GM18511 (cell line): ENCODE results near the gene PIGR.
A peak's percentile ranks its signal among the peaks of the same experiment; 100 is the strongest.

ENCODE experiments used
- ATAC-seq: cut with Tn5 transposase; IDR thresholded peaks from one replicate; pipeline ENCODE4 v1.9.1; 2021; ENCODE audit warnings: mild to moderate bottlenecking, moderate library complexity; ENCODE audit not compliant: unreplicated experiment

The PIGR gene, protein sequence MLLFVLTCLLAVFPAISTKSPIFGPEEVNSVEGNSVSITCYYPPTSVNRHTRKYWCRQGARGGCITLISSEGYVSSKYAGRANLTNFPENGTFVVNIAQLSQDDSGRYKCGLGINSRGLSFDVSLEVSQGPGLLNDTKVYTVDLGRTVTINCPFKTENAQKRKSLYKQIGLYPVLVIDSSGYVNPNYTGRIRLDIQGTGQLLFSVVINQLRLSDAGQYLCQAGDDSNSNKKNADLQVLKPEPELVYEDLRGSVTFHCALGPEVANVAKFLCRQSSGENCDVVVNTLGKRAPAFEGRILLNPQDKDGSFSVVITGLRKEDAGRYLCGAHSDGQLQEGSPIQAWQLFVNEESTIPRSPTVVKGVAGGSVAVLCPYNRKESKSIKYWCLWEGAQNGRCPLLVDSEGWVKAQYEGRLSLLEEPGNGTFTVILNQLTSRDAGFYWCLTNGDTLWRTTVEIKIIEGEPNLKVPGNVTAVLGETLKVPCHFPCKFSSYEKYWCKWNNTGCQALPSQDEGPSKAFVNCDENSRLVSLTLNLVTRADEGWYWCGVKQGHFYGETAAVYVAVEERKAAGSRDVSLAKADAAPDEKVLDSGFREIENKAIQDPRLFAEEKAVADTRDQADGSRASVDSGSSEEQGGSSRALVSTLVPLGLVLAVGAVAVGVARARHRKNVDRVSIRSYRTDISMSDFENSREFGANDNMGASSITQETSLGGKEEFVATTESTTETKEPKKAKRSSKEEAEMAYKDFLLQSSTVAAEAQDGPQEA

DNA sequence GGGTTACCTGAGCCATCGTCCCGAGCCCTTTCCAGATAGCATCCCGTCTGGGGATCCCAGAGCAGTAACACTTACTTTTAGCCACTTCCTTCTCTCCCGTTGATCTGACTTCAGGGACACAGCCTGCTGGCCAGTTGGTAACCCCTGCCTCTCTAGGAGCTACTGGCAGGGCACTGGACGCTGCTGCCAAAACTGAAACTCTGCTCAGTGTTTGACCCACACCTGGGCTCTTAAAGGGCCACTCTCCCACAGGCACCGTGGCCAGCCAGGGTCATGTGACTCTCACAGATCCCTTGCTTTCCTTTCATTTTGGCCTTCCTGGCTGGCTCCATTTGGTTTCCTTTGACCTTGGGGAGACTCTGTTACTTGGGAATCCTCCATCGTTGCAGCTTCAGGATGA, at the start of gene PIGR:
TSS of gene PIGR (minus strand) at position 206 of the 400 bp plus-strand sequence. CDS start 5,935 bp downstream, outside the sequence.
- no peak for ATAC-seq

GRCh38 chr1:206992790-206993189, 46.5 kb upstream of the PIGR start:
- no peak for ATAC-seq

GRCh38 chr1:206987873-206988272, 41.6 kb upstream of the PIGR start:
- no peak for ATAC-seq

GRCh38 chr1:206986885-206987284, 40.6 kb upstream of the PIGR start:
- no peak for ATAC-seq

DNA sequence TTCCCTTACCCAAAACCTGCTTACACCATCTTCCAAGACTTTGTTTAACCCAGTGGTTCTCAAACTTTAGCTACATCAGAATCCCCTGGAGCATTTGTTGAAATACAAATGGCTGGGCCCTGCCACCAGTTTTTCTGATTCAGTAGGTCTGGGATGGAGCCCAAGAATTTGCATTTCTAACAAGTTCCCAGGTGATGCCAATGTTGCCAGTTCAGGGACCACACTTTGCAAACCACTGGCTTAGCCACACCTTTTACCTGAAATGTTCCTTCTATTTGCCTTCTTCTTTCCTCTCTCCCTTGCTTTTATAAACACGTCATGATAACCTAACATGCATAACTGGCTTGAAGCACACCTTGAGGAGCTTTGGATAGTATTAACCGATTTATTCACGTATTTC, 40.1 kb upstream of the PIGR start:
- no peak for ATAC-seq

GRCh38 chr1:206985162-206985749, 39.0 kb upstream of the PIGR start:
- ATAC-seq = no peak

- peak; percentile 70 for ATAC-seq
These were observed 36.0 kb upstream of the PIGR start for GRCh38 chr1:206982216-206982615.

DNA sequence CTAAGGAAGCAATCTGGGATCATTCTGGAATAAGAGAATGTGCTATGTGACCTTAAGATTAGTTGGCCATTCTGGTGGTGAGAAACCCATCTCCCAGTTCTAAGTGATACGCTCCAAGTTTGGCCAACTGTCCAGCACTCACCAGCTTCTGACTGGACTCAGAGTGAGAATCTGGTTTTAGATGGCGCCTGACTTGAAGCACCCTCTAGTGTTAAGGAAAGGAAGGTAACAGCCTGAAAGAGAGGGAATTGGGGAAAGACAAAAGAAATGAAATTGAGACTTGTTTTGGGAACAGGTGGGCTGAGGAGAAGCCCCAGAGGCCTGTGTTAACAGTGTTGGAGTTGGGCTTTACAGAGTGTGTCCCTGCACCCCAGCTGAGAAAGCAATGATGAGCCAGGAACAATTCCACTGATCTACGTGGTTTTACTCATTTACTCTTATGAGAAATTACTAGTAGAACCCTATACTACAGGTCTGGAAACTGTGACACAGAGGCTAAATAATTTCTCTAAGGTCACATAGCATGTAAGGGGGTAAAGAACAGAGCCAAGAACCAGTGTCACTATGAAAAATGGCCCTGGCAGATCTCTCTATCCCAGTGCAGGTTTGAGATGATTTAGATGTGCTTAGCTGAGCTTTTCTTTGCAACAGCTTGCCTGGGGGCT, 33.2 kb upstream of the PIGR start:
- no peak for ATAC-seq

DNA sequence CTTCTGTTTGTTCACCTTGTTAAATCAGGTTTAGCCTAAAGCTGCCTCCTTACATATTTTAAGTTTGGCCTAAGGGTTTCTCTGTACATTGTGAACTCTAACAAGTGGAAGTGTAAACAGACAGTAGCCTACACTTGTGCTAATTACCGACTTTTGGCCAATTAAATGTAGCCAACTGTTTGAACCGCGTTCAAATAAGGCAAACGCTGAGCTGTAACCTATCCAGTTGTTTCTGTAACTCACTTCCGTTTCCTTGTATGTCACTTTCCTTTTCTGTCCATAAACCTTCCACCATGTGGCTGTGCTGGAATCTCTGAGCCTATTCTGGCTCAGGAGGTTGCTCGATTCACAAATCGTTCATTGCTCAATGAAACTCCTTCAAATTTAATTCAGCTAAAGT, 32.0 kb upstream of the PIGR start:
- no peak for ATAC-seq

DNA sequence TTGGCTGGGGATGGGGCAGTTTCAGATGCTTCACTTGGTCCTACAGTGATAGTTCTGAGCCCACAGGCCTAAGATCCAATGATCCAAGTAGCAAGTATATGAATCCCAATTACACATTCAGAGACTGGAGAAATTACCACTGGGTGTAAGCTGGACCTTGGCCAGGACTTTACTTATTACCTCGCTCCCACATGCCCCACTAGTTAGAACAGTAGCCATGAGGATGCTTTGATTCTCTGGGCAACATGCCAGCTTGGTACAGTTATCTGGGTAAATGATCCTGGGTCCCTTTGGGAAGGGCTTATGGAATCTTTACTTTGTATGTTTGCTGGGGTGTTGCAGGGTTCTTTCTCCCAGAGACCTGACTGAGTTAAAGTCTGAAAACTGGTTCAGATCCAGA, 29.0 kb upstream of the PIGR start:
- ATAC-seq = no peak

DNA sequence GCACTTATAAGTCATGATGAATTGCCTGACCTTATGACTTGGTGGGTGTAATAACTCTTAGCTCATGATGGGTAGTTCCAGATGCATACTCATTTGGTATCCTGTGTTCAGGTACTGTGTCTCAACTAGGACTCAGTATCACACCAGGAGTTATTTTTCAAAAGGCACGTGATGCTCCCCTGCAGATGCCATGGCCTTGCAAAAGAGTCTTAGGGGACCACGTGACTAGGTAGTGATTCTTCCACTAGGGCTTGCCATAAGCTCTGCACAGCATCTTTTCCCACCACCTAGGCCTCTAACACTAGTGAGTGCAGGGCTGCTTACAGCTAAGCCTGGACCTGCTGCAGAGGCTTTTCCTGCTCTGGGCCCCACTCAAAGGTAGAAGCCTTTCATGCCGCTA, 27.9 kb upstream of the PIGR start:
- ATAC-seq = no peak

- no peak for ATAC-seq
These were observed 26.5 kb upstream of the PIGR start for GRCh38 chr1:206972728-206973127.

GRCh38 chr1:206971029-206971655, 24.9 kb upstream of the PIGR start:
- peak; percentile 68 for ATAC-seq

DNA sequence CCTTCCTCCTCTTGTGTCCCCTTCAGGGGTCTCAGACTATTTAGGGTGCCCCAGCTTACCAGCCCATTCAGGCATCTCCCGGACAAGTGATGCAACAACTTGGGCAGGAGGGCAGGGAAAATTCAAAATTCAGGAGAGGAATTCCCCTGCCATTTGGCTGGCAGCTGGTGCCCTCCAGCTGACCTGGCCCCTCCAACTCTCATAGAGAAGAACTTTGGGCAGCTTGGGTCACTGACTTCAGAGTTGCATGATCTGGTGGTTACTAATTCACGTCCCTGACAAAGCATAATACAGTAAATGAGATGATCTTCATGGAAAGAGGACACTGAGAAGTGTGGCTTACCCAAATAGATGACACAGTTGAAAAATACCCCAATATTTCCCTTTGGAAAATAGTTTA, 24.2 kb upstream of the PIGR start, which contains the start of gene FCAMR:
TSS of gene FCAMR (minus strand) at position 15 of the 400 bp plus-strand sequence. CDS start 335 bp downstream, outside the sequence.
- no peak for ATAC-seq

GRCh38 chr1:206969090-206969489, 22.8 kb upstream of the PIGR start:
- ATAC-seq = no peak

GRCh38 chr1:206967096-206967849, 21.0 kb upstream of the PIGR start:
- ATAC-seq = peak; percentile 72

DNA sequence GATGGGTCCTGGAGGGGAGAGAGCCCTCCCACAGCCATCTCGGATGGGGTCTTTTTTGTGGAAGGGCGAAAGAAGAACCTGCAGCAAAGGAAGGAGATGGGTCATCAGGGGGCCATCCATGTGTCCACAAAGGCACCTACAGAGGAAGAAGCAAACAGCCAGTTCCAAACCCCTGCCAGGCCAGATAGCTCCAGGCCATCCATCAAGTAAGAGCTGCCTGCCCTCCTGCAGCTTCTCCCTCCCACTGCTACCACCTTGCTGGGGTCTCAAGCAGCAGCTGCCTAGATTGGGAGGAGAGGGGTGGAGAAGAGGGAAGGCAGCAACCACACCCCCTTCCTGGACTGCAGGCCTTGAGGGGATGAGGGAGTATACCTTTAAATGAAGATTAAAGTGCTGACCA, 19.5 kb upstream of the PIGR start:
- ATAC-seq = no peak

GRCh38 chr1:206963740-206964139, 17.5 kb upstream of the PIGR start:
- ATAC-seq = no peak

GRCh38 chr1:206963119-206963712, 16.9 kb upstream of the PIGR start:
- ATAC-seq = no peak

DNA sequence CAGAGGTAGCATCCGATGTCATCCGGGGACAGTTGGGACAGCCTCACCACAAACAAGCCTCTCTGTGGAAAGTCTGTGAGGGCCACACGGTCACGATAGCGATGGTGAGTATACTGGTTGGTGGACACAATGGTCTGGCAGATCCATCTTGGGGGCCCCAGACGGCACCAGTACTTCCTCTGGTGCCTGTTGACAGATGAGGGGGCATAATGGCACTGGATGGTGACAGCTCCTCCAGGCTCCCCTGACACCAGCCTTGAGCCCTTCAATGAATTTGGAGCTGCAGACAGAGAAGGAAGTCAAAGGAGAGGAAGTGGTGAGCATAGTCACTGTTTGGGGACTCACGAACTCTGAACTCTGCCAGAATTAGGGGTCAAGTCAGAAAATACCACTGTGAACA, 16.0 kb upstream of the PIGR start:
- no peak for ATAC-seq
